ENCODE measurements around the gene STX8.

Gene STX8

DNA sequence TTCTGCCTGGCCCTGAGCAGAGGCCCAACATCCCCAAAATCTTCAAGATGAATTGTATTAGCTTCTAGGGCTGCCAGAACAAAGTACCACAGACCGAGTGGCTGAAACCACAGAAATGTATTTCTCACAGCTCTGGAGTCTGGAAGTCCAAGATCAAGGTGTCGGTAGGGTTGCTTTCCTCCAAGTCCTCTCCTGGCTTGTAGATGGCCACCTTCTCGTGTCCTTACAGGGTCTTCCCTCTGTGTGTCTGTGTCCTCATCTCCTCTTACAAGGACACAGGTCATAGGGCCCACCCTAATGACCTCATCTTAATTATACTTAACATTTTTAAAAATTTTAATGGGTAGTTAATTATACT, 338.6 kb downstream of the STX8 start:
- no peak for DNase-seq

DNA sequence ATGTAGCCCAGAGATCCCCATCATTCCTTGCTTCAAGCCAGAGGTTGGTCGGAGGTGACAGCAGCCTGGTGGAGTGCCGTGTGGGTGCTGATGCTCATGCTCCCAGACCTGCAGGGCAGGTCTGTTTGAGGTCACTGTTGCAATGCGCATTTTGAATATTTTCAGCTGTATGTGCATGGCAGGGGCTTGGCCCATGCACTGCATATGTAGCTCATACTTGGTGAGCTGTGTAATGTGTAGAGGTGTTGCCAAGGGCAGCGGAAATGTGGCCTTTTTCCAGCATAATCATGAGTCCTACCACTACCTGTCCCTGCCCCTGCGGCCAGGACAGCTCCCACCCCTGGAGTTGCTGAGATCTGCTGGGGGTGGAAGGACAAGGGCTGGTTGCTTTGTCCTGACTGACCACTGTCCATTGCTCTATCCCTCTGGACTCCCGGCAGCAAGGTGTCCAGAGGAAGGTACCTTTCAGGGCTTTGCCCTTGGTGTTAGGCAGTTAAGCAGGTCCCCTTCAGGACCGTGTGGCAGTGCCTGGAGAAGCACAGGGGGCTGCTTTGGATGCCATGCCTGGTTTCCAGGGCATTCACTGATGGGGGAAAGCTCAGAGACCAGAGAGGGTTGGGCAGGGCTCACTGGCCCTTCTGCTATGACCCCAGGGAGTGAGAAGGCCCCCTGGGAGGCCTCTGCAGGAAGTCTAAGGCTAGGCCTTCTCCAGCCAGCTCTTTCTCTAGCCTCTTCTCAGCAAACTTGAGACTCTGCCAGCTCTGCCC, 339.2 kb downstream of the STX8 start:
- DNase-seq, result no peak

DNA sequence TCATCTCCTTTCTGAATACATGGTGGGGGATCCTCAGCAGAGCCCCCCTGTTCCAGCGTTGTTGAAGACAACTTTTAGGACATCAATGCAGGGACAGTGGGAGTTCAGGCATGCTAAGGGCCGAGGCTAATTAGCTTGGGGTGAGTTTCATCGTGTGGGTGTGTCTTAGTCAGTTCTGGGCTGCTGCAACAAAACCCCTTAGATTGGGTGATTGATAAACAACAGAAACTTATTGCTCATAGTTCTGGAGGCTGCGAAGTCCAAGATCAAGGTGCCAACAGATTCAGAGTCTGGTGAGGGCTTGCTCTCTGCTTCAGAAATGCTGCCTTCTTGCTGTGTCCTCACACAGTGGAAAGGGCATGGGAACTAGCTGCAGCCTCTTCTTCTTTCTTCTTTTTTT, 340.3 kb downstream of the STX8 start:
- no peak for DNase-seq

DNA sequence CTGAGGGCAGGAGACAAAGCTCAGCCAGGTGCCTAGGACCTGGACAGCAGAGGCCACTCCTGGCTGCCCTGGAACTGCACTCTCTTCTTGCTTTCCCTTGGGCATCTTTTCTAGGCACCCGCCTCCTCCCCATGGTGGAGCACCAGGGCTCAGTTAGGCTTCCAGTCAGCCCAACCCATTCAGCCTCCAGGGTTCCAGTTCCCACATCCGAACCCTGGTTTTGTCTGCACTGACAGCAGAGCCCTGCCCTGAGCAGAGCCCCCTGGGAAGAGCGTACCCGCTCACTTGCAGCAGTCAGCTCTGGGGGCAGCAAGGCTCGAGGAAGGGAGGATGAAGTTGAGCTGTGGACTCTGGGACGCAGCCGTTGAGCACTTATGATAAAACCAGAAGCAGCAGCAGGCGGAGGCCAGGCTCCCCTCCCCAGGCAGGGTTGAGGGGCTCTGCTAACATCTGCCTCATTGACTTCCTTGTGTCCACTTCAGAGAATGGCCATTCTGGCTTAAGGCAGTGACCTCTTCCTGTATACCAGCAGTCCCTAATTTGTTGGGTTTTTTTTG, 341.2 kb downstream of the STX8 start:
- no peak for DNase-seq

DNA sequence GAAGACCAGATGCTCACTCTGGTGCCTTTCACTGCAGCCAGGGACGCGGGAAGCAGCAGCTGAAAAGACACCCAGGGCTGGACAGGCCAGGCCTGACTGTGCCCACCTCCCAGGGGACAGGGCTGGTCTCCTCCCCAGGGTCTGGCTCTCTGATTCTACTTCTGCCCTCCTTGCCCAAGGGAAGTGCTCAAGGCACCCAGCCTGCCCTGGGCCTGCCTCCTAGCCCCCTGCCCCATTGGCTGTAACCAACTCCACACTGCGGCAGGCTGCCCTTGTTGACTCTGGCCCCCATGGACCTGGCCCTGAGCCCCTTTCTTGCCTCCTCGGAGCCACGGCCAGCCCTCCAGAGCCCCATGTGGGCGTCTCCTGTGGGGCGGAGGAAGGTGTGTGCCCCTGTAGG, 341.9 kb downstream of the STX8 start:
- DNase-seq, result no peak

DNA sequence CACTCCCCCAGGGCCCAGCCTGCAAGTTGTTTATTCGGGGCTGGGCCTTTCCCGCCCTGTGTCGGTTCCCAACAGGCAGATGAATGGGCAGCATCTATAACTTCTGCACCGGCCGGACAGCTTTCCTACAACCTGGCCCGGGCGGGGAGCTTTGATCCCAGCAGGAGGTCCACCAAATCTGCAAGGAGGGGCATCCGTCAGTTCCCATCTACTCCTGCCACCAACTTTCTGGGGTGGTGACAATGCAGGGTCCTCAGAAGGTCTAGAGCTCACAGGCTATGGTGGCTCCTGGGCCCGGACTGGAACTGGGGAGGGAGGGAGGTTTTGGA, 342.4 kb downstream of the STX8 start:
- no peak for DNase-seq

DNA sequence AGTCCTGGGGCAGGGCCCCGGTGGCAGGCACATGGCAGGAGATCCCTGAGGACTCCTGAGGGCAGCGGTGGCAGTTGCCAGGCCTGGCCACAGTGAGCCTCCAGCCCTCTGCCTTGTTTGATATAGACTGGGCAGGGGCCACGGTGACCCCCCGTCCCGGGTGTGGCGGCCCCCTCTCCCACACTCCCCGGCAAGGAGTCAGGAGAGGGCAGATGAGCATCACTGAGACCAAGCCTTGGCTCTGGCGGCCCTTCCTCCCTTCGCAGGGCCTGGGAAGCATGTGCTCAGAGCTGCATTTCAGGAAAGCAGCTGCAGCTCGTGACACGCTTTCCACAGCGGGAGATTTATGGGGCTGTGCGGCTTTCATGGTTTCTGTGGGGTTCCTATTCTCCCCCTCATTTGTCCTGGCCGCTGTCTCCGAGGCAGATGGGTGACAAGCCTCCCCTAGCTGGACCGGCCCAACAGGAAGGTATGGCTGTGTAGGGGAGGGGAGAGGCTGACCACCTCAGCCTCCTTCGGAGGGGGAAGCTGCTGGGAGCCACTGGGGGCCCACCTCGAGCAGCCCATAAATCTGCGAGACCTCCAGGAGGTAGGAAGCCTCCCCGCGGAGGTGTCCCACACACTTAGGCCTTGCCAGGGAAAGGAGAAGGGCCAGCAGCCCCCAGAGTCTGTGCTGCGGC, 342.9 kb downstream of the STX8 start:
- DNase-seq, result no peak

DNA sequence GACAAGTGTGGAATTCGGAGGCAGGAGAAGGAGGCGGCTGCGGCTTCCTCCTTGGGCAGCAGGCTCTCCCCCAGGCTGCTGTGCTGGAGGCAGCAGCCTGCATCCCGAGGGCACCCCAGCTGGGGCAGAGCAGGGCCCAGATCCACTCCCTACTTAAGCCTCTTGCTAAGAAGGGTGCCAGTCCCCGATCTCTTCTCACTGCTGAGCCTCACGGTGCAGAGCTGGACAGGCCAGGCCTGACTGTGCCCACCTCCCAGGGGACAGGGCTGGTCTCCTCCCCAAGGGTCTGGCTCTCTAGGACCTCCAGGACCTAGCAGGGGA, 343.5 kb downstream of the STX8 start:
- DNase-seq, result no peak

DNA sequence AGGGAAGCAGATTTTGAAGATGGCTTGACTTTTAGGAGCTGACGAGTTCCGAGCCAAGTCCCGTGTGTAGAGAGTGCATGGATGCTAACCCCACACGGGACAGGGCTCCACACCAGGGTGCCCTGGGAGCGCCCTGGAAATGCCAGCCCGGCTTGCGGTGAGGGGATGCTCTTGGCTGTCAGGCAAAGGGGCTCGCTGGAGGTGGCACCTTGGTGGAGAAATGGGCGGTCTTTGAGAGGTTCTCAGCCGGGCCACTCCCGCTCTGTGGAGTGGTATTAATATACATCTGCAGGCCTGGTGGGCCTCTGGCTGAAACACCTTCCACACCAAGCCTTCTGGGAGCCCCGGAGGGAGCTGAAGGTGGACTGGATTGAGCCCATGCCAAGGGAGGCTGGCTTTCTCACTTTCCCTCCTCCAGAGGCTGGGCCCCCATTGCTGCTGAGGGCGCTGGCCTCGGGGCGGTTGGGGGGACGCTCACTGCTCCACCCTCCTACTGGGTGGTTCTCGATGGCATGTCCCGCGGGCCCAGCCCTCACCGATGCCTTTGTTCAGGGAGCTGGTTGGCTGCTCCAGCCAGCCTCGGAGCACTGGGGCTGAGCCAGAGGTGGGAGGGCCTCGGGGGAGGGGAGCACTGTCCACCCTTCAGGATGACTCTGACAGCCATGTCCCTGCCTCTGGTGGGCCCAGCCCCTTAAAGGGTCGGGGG, 344.0 kb downstream of the STX8 start:
- no peak for DNase-seq

DNA sequence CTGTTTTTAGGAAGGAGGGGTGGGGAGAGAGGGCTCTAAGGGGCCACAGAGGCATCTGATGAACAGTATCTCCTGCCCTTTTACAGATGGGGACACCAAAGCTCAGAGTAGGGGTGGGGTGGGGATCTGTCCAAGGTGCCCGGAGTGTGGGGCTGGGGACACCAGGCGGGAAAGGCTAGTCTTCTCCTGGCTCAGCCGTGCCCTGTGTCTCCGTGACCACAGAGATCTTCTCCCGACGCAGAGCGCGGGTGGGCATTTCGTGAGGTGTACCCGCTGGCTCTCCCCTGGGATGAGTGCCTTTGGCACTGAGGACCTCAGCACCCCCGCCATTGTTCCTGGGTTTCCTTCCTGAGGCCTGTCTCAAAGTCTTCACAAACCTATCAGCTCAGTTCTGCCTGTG, 344.8 kb downstream of the STX8 start:
- no peak for DNase-seq

DNA sequence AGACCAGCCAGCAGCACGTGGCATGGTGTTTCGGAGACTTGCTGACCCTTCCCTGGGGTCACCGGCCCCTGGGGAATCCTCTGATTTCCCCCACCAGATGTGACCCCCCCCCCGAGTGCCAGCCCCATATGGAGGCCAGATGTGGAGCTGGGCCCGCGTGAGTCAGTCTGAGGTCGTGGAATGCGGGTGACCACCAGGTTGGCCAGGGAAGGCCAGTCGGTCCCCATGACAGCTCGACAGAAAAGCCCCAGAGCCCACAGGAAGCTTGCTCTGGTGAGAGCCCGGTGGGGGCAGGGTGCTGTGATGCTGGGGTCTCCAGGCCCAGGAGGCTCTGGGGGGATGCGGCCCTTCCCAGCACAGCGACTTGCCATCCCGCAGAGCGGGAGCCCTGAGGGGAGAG, 345.3 kb downstream of the STX8 start:
- DNase-seq, result no peak

DNA sequence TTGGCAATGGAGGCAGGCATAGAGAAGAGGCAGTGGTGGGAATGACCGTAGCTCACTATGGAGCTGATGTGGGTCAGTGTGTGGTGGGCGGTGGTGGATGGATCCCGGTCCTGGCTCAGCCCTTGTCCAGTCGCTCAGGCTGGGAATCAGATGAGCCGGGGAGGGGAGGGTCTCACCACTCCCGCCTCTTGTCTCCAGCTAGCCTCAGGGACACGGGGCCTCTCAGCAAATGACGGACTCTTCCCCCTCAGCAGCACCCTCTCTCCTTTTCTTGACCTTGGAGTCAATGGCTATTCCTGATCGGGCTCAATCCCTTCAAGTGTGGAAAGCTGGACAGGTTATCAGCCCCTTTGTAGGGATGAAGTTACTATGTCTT, 345.8 kb downstream of the STX8 start:
- no peak for DNase-seq

DNA sequence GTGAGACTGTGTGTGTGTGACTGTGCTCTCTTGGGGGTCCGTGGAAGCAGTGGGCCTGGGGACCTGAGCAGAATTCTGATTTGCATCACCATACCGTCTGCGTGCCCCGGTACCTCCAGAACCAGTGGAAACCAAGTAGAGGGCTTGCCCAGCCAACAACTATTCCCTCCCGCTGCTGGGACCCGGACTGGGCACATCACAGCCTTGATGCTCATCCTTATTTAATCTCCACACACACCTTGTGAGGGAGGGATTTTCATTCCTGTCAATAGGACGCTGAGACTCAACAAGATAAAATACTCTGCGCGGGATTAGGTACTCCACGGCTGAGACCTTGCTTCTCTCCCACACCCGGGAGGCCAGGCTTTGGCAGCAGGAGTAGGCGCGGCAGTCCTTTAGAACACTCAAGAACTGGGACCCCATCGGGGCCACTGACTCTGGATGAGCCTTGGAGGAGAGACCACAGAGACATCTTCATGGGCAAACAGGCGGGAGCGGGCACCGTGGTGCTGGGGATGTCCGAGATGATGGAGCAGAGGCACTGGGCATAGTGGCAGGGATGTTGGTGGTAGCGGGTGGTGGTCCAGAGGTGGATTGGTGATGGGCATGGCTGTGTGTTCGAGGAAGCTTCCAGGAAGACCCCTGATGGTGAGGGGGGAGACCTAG, 346.3 kb downstream of the STX8 start:
- no peak for DNase-seq

DNA sequence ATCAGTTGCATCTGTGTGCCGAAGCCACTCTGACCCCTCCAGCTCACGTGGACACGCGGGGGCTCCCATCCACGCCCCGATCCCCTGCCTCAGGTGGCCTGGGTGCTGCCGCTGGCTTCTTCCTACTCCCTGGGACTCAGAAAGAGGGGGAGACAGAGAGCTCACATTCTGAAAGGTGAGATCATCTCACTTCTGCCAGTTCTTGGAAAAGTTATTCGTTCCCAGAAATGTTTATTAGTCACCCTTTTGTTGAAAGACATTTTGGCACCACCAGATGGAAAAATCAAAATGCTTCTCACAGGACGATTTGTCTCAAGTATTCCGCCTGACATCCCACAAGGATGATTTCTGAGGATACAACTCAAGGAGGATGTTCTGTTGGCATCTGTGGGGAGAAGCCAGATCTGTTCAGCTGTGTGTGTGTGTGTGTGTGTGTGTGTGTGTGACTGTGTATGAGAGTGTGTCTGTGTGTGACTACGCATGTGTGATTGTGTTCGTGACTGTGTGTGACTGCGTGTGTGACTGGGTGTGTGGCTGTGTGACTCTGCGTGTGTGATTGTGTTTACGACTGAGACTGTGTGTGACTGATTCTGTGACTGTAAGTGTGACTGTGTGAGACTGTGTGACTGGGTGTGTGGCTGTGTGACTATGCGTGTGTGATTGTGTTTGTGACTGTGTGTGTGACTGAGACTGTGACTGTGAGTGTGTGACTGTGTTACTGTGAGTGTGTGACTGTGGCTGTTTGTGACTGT, 347.0 kb downstream of the STX8 start:
- DNase-seq, result no peak

DNA sequence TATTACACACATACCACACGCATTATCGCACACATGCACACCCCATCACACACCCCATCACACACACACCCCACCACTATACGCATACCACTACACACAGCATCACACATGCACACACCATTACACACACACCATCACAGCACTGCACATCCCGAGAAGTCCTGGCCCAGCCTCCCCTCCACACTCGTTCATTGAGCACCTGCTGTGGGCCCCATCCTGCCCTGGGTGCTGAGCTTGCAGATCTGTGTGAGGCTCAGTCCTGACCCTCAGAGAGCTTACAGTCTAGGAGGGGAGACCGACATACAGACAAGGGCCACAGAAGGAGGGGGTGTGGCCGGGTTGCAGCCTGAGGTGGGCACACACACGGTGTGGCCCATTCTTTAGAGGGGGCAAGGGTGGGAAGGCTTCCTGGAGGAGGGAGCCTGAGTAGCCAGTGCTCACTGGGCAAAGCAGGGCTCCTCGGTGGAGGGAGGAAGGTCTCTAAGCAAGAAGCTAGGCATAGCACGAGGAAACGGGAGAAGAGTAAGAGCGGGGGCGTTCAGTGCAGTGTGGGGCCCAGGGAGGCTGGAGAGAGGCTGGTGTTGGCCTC, 347.7 kb downstream of the STX8 start:
- DNase-seq, result no peak

DNA sequence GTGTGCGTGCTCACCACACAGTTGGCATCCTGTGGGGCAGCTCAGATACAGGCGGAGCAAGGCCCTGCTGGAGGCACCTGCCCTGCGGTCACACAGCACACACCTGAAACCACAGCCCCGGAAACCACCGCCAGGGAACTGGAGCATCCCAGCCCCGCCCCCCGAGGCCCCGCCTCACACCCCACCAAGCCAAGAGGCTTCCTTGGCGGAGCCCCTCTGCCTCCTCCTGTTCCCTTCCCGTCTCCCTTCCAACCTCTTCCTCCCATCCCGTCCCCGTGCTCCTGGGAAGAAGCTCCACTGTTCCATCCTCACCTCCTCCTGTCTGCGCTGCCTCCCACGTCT, 348.9 kb downstream of the STX8 start:
- no peak for DNase-seq

DNA sequence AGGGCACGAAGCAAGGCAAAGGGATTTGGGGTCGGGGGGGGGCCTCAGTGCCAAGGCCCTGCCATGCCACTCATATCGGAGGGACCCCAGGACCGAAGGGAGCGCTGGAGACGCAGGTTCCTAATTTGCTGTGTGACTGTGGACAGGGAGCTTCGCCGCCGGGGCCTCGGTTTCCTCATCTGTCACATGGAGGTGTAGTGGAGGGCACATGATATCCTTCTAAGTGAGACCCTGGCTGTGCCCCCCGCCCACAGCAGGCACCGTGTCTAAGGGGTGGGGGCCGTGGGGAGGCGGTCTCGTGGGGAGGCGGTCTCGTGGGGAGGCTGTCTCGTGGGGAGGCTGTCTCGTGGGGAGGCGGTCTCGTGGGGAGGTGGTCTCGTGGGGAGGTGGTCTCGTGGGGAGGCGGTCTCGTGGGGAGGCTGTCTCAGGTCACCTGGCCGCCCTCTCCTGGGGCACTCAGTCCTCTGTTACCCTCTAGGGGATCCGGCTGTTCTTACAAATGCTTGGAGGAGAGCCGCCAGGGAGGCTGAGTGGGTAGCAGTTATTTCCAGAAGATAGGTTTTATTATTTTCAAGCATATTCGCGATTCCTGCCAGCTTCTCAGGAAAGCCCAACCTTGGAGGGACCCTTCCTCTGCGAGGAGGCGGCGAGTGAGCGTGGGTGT, 349.4 kb downstream of the STX8 start:
- DNase-seq, result no peak

DNA sequence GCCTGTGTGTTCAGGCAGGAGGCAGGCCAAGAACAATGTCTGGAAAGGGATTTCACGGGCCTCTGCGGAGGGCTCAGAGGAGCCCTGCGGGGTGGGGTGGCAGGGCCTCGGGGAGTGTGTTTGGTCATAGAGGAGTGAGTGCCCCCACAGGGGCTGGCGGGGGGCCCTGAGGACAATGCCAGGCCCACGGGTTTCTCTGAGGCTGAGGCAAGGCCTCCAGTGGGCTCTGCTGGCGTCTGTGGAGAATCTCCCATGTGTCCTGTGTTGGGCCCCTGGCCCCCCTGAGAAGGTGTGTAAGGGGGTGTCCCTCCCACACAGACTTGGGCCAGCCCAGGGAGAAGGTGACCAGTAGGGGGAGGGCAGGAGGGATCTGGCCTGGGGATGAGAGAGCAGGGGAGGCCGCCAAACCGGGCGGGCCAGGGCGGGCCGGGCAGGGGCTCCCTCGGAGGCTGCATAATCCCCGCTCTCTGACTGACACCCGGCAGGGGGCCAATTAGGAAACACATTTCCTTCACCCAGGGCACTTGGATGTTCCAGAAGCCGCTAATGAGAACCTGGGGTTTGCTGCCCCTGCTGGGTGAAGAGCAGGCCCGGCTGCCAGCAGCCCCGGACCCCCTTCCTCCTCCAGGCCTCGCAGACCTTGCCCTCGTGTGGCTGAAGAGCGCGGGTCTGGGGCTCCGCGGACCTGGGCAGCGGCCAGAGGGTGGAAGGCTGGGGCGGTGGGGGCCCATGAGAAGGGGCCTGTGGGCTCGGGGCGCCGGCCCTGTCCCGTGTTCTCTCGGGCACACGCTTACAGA, 350.1 kb downstream of the STX8 start:
- DNase-seq, result no peak

DNA sequence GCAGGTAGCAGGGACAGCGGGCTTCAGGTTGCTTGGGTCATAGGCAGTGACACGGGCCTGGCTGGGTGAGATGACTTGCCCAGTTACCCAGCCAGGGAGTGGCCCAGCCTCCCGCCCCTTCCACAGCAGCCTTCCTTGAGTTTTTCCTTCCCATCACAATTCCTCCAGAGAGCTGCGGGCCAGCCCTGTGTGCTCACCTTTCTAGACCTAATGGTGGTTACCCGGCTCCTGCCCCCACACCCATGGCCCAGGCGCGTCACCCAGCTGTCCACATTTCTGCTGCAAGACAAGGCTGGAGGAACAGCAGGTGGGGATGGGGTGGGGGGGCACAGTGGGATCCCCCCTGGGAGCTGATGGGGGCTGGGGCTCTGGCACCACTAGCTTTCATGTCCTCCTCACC, 351.1 kb downstream of the STX8 start:
- no peak for DNase-seq

DNA sequence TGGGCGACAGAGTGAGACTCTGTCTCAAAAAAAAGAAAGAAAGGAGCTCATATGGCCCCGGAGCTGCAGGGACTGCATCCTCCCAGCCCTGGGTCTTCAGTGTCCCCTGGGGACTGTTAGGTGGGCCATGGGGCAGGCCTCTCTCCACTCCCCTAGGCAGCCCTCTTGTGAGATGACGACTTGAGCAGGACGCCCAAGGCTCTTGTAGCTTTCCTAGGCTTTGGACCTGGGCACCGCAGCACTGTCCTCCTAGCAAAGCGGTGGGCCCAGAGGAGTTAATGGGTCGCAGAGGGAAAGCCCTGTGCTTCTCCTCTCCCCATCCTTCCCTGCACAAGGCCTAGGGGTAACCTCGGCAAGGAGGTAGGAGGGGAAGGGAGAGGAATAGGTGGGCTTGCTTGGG, 352.1 kb downstream of the STX8 start:
- DNase-seq, result no peak

DNA sequence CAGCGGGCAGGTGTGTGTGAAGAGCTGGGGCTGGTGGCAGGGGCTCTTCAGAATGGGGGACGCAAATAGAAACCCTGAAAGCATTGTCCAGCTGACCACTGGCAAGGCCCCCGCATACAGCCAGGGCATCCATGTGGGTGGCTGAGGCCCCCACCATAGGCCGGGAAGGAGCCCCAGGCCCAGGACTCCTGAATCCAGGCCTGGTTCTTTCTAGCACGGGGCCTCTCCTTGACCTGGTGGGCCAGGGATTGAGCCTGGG, 353.8 kb downstream of the STX8 start:
- no peak for DNase-seq
